HCT116 (cell line): ENCODE data around the gene NEDD4L. TPM values are rescaled to one million over a fixed set of nuclear protein-coding genes. Genes with fewer than 3 reads are reported as not detected.

ENCODE experiments used
- ATAC-seq: fragments of 200-7000 bp; cut with Tn5 transposase; 2 replicates; pipeline ENCODE4 v1.9.1; 2020; ENCODE audit warnings: mild to moderate bottlenecking, moderate library complexity
- BruUV-seq: library from RNA; stranded (reverse); fragments of 400-500 nt; replicated peaks from 2 replicates; lab custom pipeline; 2021; lab: Mats Ljungman, UMichigan
- CTCF ChIA-PET: fragments of 300-600 bp; sonication (Branson Sonifier 250); formaldehyde crosslinking; loops from one replicate; lab custom pipeline; 2021; ENCODE audit warnings: antibody characterized with exemption; lab: Charles Lee
- POLR2A ChIA-PET: fragments of 300-600, 350-600 bp; sonication (Branson Sonifier 250); formaldehyde crosslinking; loops from one replicate; lab custom pipeline; 2021; ENCODE audit warnings: antibody characterized with exemption; lab: Charles Lee
- RAD21 ChIA-PET, 2 experiments: fragments of 300-600 bp; sonication (Branson Sonifier 250); formaldehyde crosslinking; loops; one replicate each; lab custom pipeline; 2023; ENCODE audit warnings: low total read pairs in 2 of 2; ENCODE audit not compliant: uncharacterized antibody in 2 of 2, unreplicated experiment in 2 of 2, low non-redundant PET in 1 of 2; lab: Charles Lee
- DNase-seq: peaks from one replicate; pipeline ENCODE4 v3.0.0-alpha.2; 2010; ENCODE audit warnings: low read depth, low spot score
- H2AFZ ChIP-seq: fragments of 200-600 bp; shearing (Covaris generic), sonication (generic); 2 replicates; pipeline ENCODE4 v1.6.1; 2017; ENCODE audit warnings: low read depth, mixed run types, mixed read lengths, antibody characterized with exemption, low read length; ENCODE audit not compliant: poor library complexity, severe bottlenecking
- H3K27ac ChIP-seq: 2 replicates; pipeline ENCODE4 v1.5.1; 2012; ENCODE audit warnings: low read depth, low read length
- H3K27me3 ChIP-seq: fragments of 200-600 bp; sonication (generic); 2 replicates; pipeline ENCODE4 v1.6.1; 2016; ENCODE audit warnings: mixed run types, low read length, mixed read lengths; ENCODE audit not compliant: insufficient read depth
- H3K36me3 ChIP-seq, 2 experiments: fragments of 200-500 bp in 1 of 2; fragments of 200-600 bp in 1 of 2; sonication (Bioruptor generic) in 1 of 2; sonication (generic) in 1 of 2; 2 replicates each; pipeline versions ENCODE4 v1.5.1 to v1.6.1; 2014 to 2016; ENCODE audit warnings: low read length in 2 of 2, inconsistent platforms in 1 of 2, mixed read lengths in 1 of 2, mixed run types in 1 of 2; ENCODE audit not compliant: insufficient read depth in 2 of 2, control insufficient read depth in 1 of 2
- H3K4me1 ChIP-seq, 2 experiments: fragments of 200-600 bp in 1 of 2; sonication (generic) in 1 of 2; 2 replicates each; pipeline versions ENCODE4 v1.5.1 to v1.6.1; 2012 to 2017; ENCODE audit warnings: low read length in 2 of 2, inconsistent platforms in 1 of 2, mild to moderate bottlenecking in 1 of 2, mixed read lengths in 1 of 2, mixed run types in 1 of 2, moderate library complexity in 1 of 2; ENCODE audit not compliant: insufficient read depth in 2 of 2, control insufficient read depth in 1 of 2
- H3K4me2 ChIP-seq: fragments of 200-600 bp; sonication (generic); 2 replicates; pipeline ENCODE4 v1.6.1; 2017; ENCODE audit warnings: mixed run types, low read length, mixed read lengths
- H3K4me3 ChIP-seq, 2 experiments: fragments of 200-600 bp in 1 of 2; sonication (generic) in 1 of 2; replicated peaks in 1 of 2; 2 replicates each; pipeline ENCODE4 v1.5.1; 2011 to 2016; ENCODE audit warnings: low read length in 2 of 2, control low read depth in 1 of 2, low read depth in 1 of 2, mild to moderate bottlenecking in 1 of 2, mixed read lengths in 1 of 2, mixed run types in 1 of 2
- H3K79me2 ChIP-seq: fragments of 200-600 bp; sonication (generic); 2 replicates; pipeline ENCODE4 v1.6.1; 2017; ENCODE audit warnings: mild to moderate bottlenecking, mixed run types, low read length, moderate library complexity, mixed read lengths; ENCODE audit not compliant: insufficient read depth
- H3K9ac ChIP-seq: fragments of 200-600 bp; sonication (generic); 2 replicates; pipeline ENCODE4 v1.6.1; 2016; ENCODE audit warnings: low read length, mixed read lengths
- H3K9me2 ChIP-seq: fragments of 200-600 bp; sonication (generic), shearing (Covaris generic); 2 replicates; pipeline ENCODE4 v1.6.1; 2017; ENCODE audit warnings: mixed run types, mild to moderate bottlenecking, moderate library complexity; ENCODE audit not compliant: insufficient read depth
- H3K9me3 ChIP-seq, 2 experiments: fragments of 200-500 bp in 1 of 2; fragments of 200-600 bp in 1 of 2; sonication (Bioruptor generic) in 1 of 2; sonication (generic) in 1 of 2; 2 replicates each; pipeline ENCODE4 v1.6.1; 2014 to 2017; ENCODE audit warnings: low read length in 2 of 2, mixed read lengths in 2 of 2, inconsistent platforms in 1 of 2, low read depth in 1 of 2, mild to moderate bottlenecking in 1 of 2, mixed run types in 1 of 2, moderate library complexity in 1 of 2; ENCODE audit not compliant: control insufficient read depth in 1 of 2, insufficient read depth in 1 of 2
- H4K20me1 ChIP-seq: fragments of 200-600 bp; sonication (generic), shearing (Covaris generic); 2 replicates; pipeline ENCODE4 v1.6.1; 2017; ENCODE audit warnings: mixed run types, mild to moderate bottlenecking, moderate library complexity; ENCODE audit not compliant: insufficient read depth
- POLR2A ChIP-seq: IDR thresholded peaks from 2 replicates; pipeline ENCODE4 v1.7.0; 2011; ENCODE audit warnings: borderline replicate concordance; ENCODE audit not compliant: insufficient read depth, insufficient read length; ENCODE audit errors: extremely low read depth
- POLR2AphosphoS5 ChIP-seq: IDR thresholded peaks from 2 replicates; pipeline ENCODE4 v1.6.1; 2011; ENCODE audit warnings: mild to moderate bottlenecking, low read depth, low read length, moderate library complexity
- ZFX ChIP-seq: fragments of 450-650 bp; IDR thresholded peaks from 2 replicates; pipeline ENCODE4 v1.6.1; 2017
- intact Hi-C: fragments of 100-400 bp; cut with micrococcal nuclease; formaldehyde crosslinking; loops from 2 replicates; pipeline ENCODE4 v1.10.0; 2022
- total RNA-seq: library from RNA; stranded (reverse); gene quantifications from one replicate; pipeline ENCODE4 v1.2.1, GENCODE V29; 2021; ENCODE audit not compliant: unreplicated experiment
- TF ChIP-seq, protein P1 (sequence below): IDR thresholded peaks from 2 replicates; pipeline ENCODE4 v1.6.1; 2012
- TF ChIP-seq, protein P2 (sequence below): IDR thresholded peaks from 2 replicates; pipeline ENCODE4 v1.6.1; 2012

The NEDD4L gene
- total RNA-seq, 1 experiment from 2014 or later: 41.5 TPM

DNA sequence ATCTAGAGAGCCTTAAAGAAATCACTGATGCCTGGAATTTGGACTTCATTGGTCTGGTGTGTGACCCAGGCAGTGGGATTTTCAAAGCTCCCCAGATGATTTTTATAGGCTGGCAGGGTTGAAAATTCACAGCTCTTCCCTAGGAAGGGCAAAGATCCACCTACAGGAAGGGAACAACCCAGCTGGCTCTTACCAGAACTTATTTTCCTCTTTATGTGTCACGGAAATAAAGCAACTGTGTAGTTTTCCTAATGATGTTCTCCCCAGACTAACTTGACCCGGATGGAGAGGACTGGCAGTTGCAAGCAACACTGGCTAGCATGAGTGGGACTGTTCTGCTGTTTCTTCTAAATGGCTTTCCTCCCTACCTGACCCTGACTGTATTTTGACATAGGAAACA is 349.3 kb downstream of the NEDD4L start:
- intact Hi-C loops: no loop called here
- no TSS peak for BruUV-seq

DNA sequence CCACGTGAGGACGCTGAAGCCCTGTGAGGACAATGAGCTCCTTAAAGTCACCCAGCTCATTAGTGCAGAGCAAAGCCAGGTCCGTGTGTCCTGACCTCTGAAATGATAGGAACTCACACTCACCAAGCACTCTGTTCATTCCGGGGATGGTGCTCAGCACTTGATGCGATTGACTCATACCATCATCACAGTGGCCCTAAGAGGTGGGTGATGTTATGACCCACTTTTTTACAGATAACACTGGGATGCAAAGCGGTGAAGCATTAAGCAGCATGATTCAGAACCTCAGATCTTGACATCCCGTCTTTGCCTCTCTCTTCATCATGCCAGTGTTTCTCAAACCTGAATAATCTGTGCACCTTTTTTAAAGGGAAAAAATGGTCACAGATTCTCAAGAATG is 350.0 kb downstream of the NEDD4L start:
- H3K9me2 ChIP-seq: no peaks in the 10 kb centered on the region
- ATAC-seq (no peak), DNase-seq (no peak)
- H3K4me3 ChIP-seq: no peak overlapping the region
- no peak overlapping the region for H3K9ac ChIP-seq
- ChIA-PET POLR2A (no interaction called here), CTCF (no interaction called here), RAD21 (no interaction called here)
- no peaks in the 10 kb centered on the region for H3K4me1 ChIP-seq
- no peaks in the 10 kb centered on the region for H3K27me3 ChIP-seq
- no peaks in the 10 kb centered on the region for H3K9me3 ChIP-seq
- no peak overlapping the region for H3K4me2 ChIP-seq
- no peak overlapping the region for H2AFZ ChIP-seq
- no peaks in the 10 kb centered on the region for H4K20me1 ChIP-seq
- H3K36me3 ChIP-seq: peaks cover 0 to 3% of the 10 kb centered on the region in 2 experiments; a peak in 2 of 4 replicates
- no TSS peak for BruUV-seq
- no peak overlapping the region for H3K27ac ChIP-seq
- TF ChIP-seq POLR2A: no peak
- TF ChIP-seq, protein P1, sequence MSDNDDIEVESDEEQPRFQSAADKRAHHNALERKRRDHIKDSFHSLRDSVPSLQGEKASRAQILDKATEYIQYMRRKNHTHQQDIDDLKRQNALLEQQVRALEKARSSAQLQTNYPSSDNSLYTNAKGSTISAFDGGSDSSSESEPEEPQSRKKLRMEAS: no peak
- TF ChIP-seq, protein P2, sequence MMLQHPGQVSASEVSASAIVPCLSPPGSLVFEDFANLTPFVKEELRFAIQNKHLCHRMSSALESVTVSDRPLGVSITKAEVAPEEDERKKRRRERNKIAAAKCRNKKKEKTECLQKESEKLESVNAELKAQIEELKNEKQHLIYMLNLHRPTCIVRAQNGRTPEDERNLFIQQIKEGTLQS: no peak
- intact Hi-C loops: no loop called here
- no peaks in the 10 kb centered on the region for H3K79me2 ChIP-seq

More for the DNA sequence above, 349.3 kb downstream of the NEDD4L start:
- H3K9me3 ChIP-seq: no peaks in the 10 kb centered on the region
- no peaks in the 10 kb centered on the region for H3K79me2 ChIP-seq
- H3K4me3 ChIP-seq: no peak overlapping the region
- no peaks in the 10 kb centered on the region for H3K9me2 ChIP-seq
- no peak overlapping the region for H2AFZ ChIP-seq
- peaks cover 0 to 5% of the 10 kb centered on the region in 2 experiments; a peak in 2 of 4 replicates for H3K36me3 ChIP-seq
- RAD21 ChIA-PET: no interaction called here
- no peak for ATAC-seq
- no peak overlapping the region for H3K9ac ChIP-seq
- CTCF ChIA-PET: interaction anchor here (1.0 kb wide), 1 partner anchor 92 kb away, joined by 3 read pairs; no protein-coding TSS in a partner anchor
- H3K4me1 ChIP-seq: no peaks in the 10 kb centered on the region
- H3K4me2 ChIP-seq: no peak overlapping the region
- no peak for DNase-seq
- H4K20me1 ChIP-seq: no peaks in the 10 kb centered on the region
- H3K27me3 ChIP-seq: no peaks in the 10 kb centered on the region
- POLR2A ChIA-PET: no interaction called here
- TF ChIP-seq POLR2AphosphoS5 (no peak), ZFX (no peak)
- no peak overlapping the region for H3K27ac ChIP-seq
